ENCODE data around the gene NOS3. TPM values are rescaled to one million over a fixed set of nuclear protein-coding genes. Genes with fewer than 3 reads are reported as not detected.

The NOS3 gene
- total and polyA plus RNA-seq, 4 experiments from 2014 or later: 4.0 to 14.9 (median 5.6) TPM

- H3K27ac Mint-ChIP-seq: peak overlapping the region in 1 of 7 donors; percentile 66
- H3K9me3 Mint-ChIP-seq: peaks cover 0 to 2% (median 0%) of the 10 kb centered on the region in 8 donors
- CTCF ChIA-PET (ENCODE audit: partially characterized antibody): interaction anchor here (1.3 to 2.6 kb wide), 2 partner anchors 9 to 12 kb away, joined by 3 to 15 read pairs; no protein-coding TSS in a partner anchor
- H3K36me3 Mint-ChIP-seq: no peaks in the 10 kb centered on the region
- Histone ChIP-seq H3K27ac (ENCODE audit: low read depth, low read length) (no peak overlapping the region), H3K9me3 (ENCODE audit: control insufficient read depth in 1 of 2, low read length in 2 of 2) (no peaks in the 10 kb centered on the region), H3K36me3 (ENCODE audit: insufficient read depth, low read length) (no peaks in the 10 kb centered on the region), H3K4me3 (ENCODE audit: low read length in 2 of 2) (no peak overlapping the region), H3K4me1 (ENCODE audit: insufficient read depth, low read length) (peaks cover 33% of the 10 kb centered on the region), H3K27me3 (ENCODE audit: insufficient read depth, low read length) (peaks cover 10% of the 10 kb centered on the region)
- POLR2A ChIA-PET (ENCODE audit: partially characterized antibody): interaction anchor here (4.1 to 4.5 kb wide), 2 partner anchors 37 to 42 kb away, joined by 30 to 38 read pairs; no protein-coding TSS in a partner anchor
- DNase-seq: peak in 1 of 5 donors; percentile 26
- intact Hi-C loops (cut with micrococcal nuclease): loop anchor here (10.0 kb wide), 1 partner anchor 113 kb away; the partner anchor contains the start of genes AGAP3, FASTK and TMUB1
- no peak overlapping the region for H3K4me3 Mint-ChIP-seq
- H3K4me1 Mint-ChIP-seq: peaks cover 12 to 42% (median 36%) of the 10 kb centered on the region in 4 donors
- H3K27me3 Mint-ChIP-seq: peaks cover 3 to 9% of the 10 kb centered on the region in 2 donors
Observed at GRCh38 chr7:150972023-150972468, 18.8 kb upstream of the NOS3 start.

GRCh38 chr7:150972741-150973140 is 18.1 kb upstream of the NOS3 start:
- Histone ChIP-seq H3K27me3 (ENCODE audit: insufficient read depth, low read length) (peaks cover 15% of the 10 kb centered on the region), H3K4me1 (ENCODE audit: insufficient read depth, low read length) (peaks cover 38% of the 10 kb centered on the region), H3K9me3 (ENCODE audit: control insufficient read depth in 1 of 2, low read length in 2 of 2) (no peaks in the 10 kb centered on the region), H3K4me3 (ENCODE audit: low read length in 2 of 2) (no peak overlapping the region), H3K36me3 (ENCODE audit: insufficient read depth, low read length) (no peaks in the 10 kb centered on the region), H3K27ac (ENCODE audit: low read depth, low read length) (no peak overlapping the region)
- H3K27me3 Mint-ChIP-seq: peaks cover 4 to 13% of the 10 kb centered on the region in 2 donors
- H3K4me3 Mint-ChIP-seq: peak overlapping the region in 1 of 8 donors; percentile 30
- H3K9me3 Mint-ChIP-seq: peaks cover 0 to 2% (median 0%) of the 10 kb centered on the region in 8 donors
- intact Hi-C loops (cut with micrococcal nuclease): loop anchor here (10.0 kb wide), 1 partner anchor 112 kb away; the partner anchor contains the start of genes AGAP3, FASTK and TMUB1
- DNase-seq: peak in 1 of 5 donors; percentile 31
- ChIA-PET POLR2A (ENCODE audit: partially characterized antibody) (interaction anchor here (2.8 to 4.5 kb wide), 3 partner anchors 10 to 42 kb away, joined by 10 to 38 read pairs (median 30); no protein-coding TSS in a partner anchor), CTCF (ENCODE audit: partially characterized antibody) (interaction anchor here (1.3 to 3.7 kb wide), 3 partner anchors 10 to 36 kb away, joined by 3 to 22 read pairs (median 15); no protein-coding TSS in a partner anchor)
- H3K27ac Mint-ChIP-seq: peak overlapping the region in 5 of 7 donors; percentile 63 to 94 (median 93)
- peaks cover 16 to 48% (median 42%) of the 10 kb centered on the region in 4 donors for H3K4me1 Mint-ChIP-seq
- no peaks in the 10 kb centered on the region for H3K36me3 Mint-ChIP-seq

- H3K36me3 ChIP-seq (ENCODE audit: insufficient read depth, low read length): no peaks in the 10 kb centered on the region
- CTCF ChIA-PET (ENCODE audit: partially characterized antibody): interaction anchor here (1.2 to 3.7 kb wide), 5 partner anchors 11 to 44 kb away, joined by 5 to 27 read pairs (median 15); no protein-coding TSS in a partner anchor
- H3K4me1 ChIP-seq (ENCODE audit: insufficient read depth, low read length): peaks cover 43% of the 10 kb centered on the region
- POLR2A ChIA-PET (ENCODE audit: partially characterized antibody): interaction anchor here (1.0 to 4.5 kb wide), 13 partner anchors 11 to 137 kb away, joined by 3 to 38 read pairs (median 5); partner anchors contain the start of genes ABCB8 and FASTK
- Mint-ChIP-seq H3K27ac (peak overlapping the region; percentile 87 to 97 (median 94)), H3K4me3 (peak overlapping the region; percentile 83 to 94 (median 88)), H3K4me1 (peaks cover 18 to 48% (median 43%) of the 10 kb centered on the region in 4 donors), H3K27me3 (peaks cover 5 to 16% of the 10 kb centered on the region in 2 donors), H3K9me3 (peaks cover 0 to 3% (median 0%) of the 10 kb centered on the region in 8 donors), H3K36me3 (peaks cover 0 to 2% of the 10 kb centered on the region in 2 donors)
- H3K4me3 ChIP-seq (ENCODE audit: low read length in 2 of 2): peak overlapping the region in 1 of 2 donors; percentile 34
- no peaks in the 10 kb centered on the region for H3K9me3 ChIP-seq (ENCODE audit: control insufficient read depth in 1 of 2, low read length in 2 of 2)
- intact Hi-C loops (cut with micrococcal nuclease): loop anchor here (1.0 to 10.0 kb wide), 2 partner anchors 12 to 111 kb away; partner anchors contain the start of genes AGAP3, FASTK and TMUB1
- peak; percentile 22 to 61 (median 58) for DNase-seq
- H3K27me3 ChIP-seq (ENCODE audit: insufficient read depth, low read length): peaks cover 15% of the 10 kb centered on the region
- peak overlapping the region; percentile 63 for H3K27ac ChIP-seq (ENCODE audit: low read depth, low read length)
Observed at GRCh38 chr7:150973571-150974451, 17.0 kb upstream of the NOS3 start.

- H3K4me1 Mint-ChIP-seq: peaks cover 18 to 54% (median 44%) of the 10 kb centered on the region in 4 donors
- H3K27me3 Mint-ChIP-seq: peaks cover 6 to 17% of the 10 kb centered on the region in 2 donors
- peak overlapping the region; percentile 87 to 97 (median 95) for H3K27ac Mint-ChIP-seq
- peak overlapping the region; percentile 36 to 51 for H3K4me3 ChIP-seq (ENCODE audit: low read length in 2 of 2)
- H3K4me1 ChIP-seq (ENCODE audit: insufficient read depth, low read length): peaks cover 46% of the 10 kb centered on the region
- CTCF ChIA-PET (ENCODE audit: partially characterized antibody): interaction anchor here (0.9 to 3.7 kb wide), 10 partner anchors 10 to 77 kb away, joined by 3 to 27 read pairs (median 5); partner anchors contain the start of gene ABCB8
- no peaks in the 10 kb centered on the region for H3K9me3 ChIP-seq (ENCODE audit: control insufficient read depth in 1 of 2, low read length in 2 of 2)
- no peaks in the 10 kb centered on the region for H3K36me3 ChIP-seq (ENCODE audit: insufficient read depth, low read length)
- H3K9me3 Mint-ChIP-seq: peaks cover 0 to 4% (median 0%) of the 10 kb centered on the region in 8 donors
- H3K36me3 Mint-ChIP-seq: peaks cover 0 to 4% of the 10 kb centered on the region in 2 donors
- POLR2A ChIA-PET (ENCODE audit: partially characterized antibody): interaction anchor here (1.0 to 4.5 kb wide), 14 partner anchors 10 to 136 kb away, joined by 3 to 38 read pairs (median 5); partner anchors contain the start of genes ABCB8 and FASTK
- H3K4me3 Mint-ChIP-seq: peak overlapping the region; percentile 83 to 94 (median 88)
- H3K27ac ChIP-seq (ENCODE audit: low read depth, low read length): peak overlapping the region; percentile 63
- DNase-seq: peak; percentile 79 to 87 (median 83)
- intact Hi-C loops (cut with micrococcal nuclease): loop anchor here (1.0 to 10.0 kb wide), 3 partner anchors 12 to 110 kb away; partner anchors contain the start of genes AGAP3, FASTK and TMUB1
- peaks cover 15% of the 10 kb centered on the region for H3K27me3 ChIP-seq (ENCODE audit: insufficient read depth, low read length)
Observed at GRCh38 chr7:150974468-150975391, 16.1 kb upstream of the NOS3 start.

GRCh38 chr7:150975536-150976319 is 15.1 kb upstream of the NOS3 start:
- Histone ChIP-seq H3K9me3 (ENCODE audit: control insufficient read depth in 1 of 2, low read length in 2 of 2) (no peaks in the 10 kb centered on the region), H3K36me3 (ENCODE audit: insufficient read depth, low read length) (no peaks in the 10 kb centered on the region), H3K27me3 (ENCODE audit: insufficient read depth, low read length) (peaks cover 22% of the 10 kb centered on the region), H3K4me3 (ENCODE audit: low read length in 2 of 2) (peak overlapping the region in 1 of 2 donors; percentile 51), H3K4me1 (ENCODE audit: insufficient read depth, low read length) (peaks cover 46% of the 10 kb centered on the region), H3K27ac (ENCODE audit: low read depth, low read length) (no peak overlapping the region)
- Mint-ChIP-seq H3K4me3 (peak overlapping the region; percentile 77 to 85 (median 80)), H3K9me3 (peaks cover 0 to 4% (median 0%) of the 10 kb centered on the region in 8 donors), H3K27me3 (peaks cover 8 to 17% of the 10 kb centered on the region in 2 donors), H3K36me3 (peaks cover 0 to 4% of the 10 kb centered on the region in 2 donors), H3K4me1 (peaks cover 19 to 56% (median 43%) of the 10 kb centered on the region in 4 donors), H3K27ac (peak overlapping the region; percentile 62 to 89 (median 76))
- CTCF ChIA-PET (ENCODE audit: partially characterized antibody): interaction anchor here (0.7 to 3.7 kb wide), 13 partner anchors 9 to 135 kb away, joined by 3 to 27 read pairs (median 3); partner anchors contain the start of gene ABCB8
- POLR2A ChIA-PET (ENCODE audit: partially characterized antibody): interaction anchor here (1.0 to 4.5 kb wide), 9 partner anchors 9 to 53 kb away, joined by 3 to 38 read pairs (median 11); partner anchors contain the start of gene ABCB8
- DNase-seq: peak in 1 of 5 donors; percentile 33
- intact Hi-C loops (cut with micrococcal nuclease): loop anchor here (1.0 to 10.0 kb wide), 2 partner anchors 33 to 109 kb away; partner anchors contain the start of genes AGAP3, FASTK and TMUB1

Data from CD4-positive, alpha-beta memory T cell (primary cell).